Measurements from ENCODE around the gene DNASE1. TPM values are rescaled to one million over a fixed set of nuclear protein-coding genes. Genes with fewer than 3 reads are reported as not detected.

The DNASE1 gene
- total RNA-seq, 1 donor from 2014 or later, result 12.2 TPM

GRCh38 chr16:3625911-3626732 lies 28.4 kb upstream of the DNASE1 start:
- TF ChIP-seq CTCF (conservative IDR thresholded peaks at IDR 0.05; ENCODE audit: low read depth, low read length), result no peak
- DNase-seq (ENCODE audit: low read depth), result no peak

GRCh38 chr16:3637371-3637923 lies 17.0 kb upstream of the DNASE1 start:
- no peak overlapping the region for H3K4me3 ChIP-seq (ENCODE audit: low read depth, low read length)
- no peak for TF ChIP-seq CTCF (conservative IDR thresholded peaks at IDR 0.05; ENCODE audit: low read depth, low read length)
- no peak for DNase-seq (ENCODE audit: low read depth)

More at GRCh38 chr16:3625911-3626732, 28.4 kb upstream of the DNASE1 start:
- H3K4me3 ChIP-seq (ENCODE audit: low read depth, low read length), result no peak overlapping the region

- no peak overlapping the region for H3K4me3 ChIP-seq (ENCODE audit: low read depth, low read length)
- TF ChIP-seq CTCF (conservative IDR thresholded peaks at IDR 0.05; ENCODE audit: low read depth, low read length), result no peak
- no peak for DNase-seq (ENCODE audit: low read depth)
These were observed 15.4 kb upstream of the DNASE1 start for GRCh38 chr16:3638916-3639644.

- H3K4me3 ChIP-seq (ENCODE audit: low read depth, low read length), result no peak overlapping the region
- no peak for DNase-seq (ENCODE audit: low read depth)
- TF ChIP-seq CTCF (conservative IDR thresholded peaks at IDR 0.05; ENCODE audit: low read depth, low read length), result no peak
These were observed 14.3 kb upstream of the DNASE1 start for GRCh38 chr16:3640207-3640606.

GRCh38 chr16:3640632-3641501 lies 13.6 kb upstream of the DNASE1 start:
- TF ChIP-seq CTCF (conservative IDR thresholded peaks at IDR 0.05; ENCODE audit: low read depth, low read length), result no peak
- no peak for DNase-seq (ENCODE audit: low read depth)
- no peak overlapping the region for H3K4me3 ChIP-seq (ENCODE audit: low read depth, low read length)

- no peak for TF ChIP-seq CTCF (conservative IDR thresholded peaks at IDR 0.05; ENCODE audit: low read depth, low read length)
- no peak overlapping the region for H3K4me3 ChIP-seq (ENCODE audit: low read depth, low read length)
- DNase-seq (ENCODE audit: low read depth), result no peak
These were observed 12.6 kb upstream of the DNASE1 start for GRCh38 chr16:3641801-3642396.

Measured in epithelial cell of proximal tubule (primary cell).